Measurements from ENCODE around the gene WASF2.
"Not testable (repeated sequence)": the region's sequence is repeated elsewhere in the genome, so short reads cannot be mapped to it uniquely, and the experiment has no call there.

WASF2 gene

GRCh38 chr1:27521861-27522431 is 32.0 kb upstream of the WASF2 start:
- DNase-seq (ENCODE audit: low spot score) = no peak

- no peak for DNase-seq (ENCODE audit: low spot score)
Measured at GRCh38 chr1:27521336-27521831, 31.4 kb upstream of the WASF2 start.

- DNase-seq (ENCODE audit: low spot score) = no peak
Measured at GRCh38 chr1:27520651-27521050, 30.7 kb upstream of the WASF2 start.

- DNase-seq (ENCODE audit: low spot score) = no peak
Measured at GRCh38 chr1:27519331-27520258, 29.6 kb upstream of the WASF2 start.

- DNase-seq (ENCODE audit: low spot score) = no peak
Measured at GRCh38 chr1:27518808-27519207, 28.8 kb upstream of the WASF2 start.

GRCh38 chr1:27517907-27518718 is 28.1 kb upstream of the WASF2 start:
- DNase-seq (ENCODE audit: low spot score) = no peak

GRCh38 chr1:27517301-27517700 is 27.3 kb upstream of the WASF2 start:
- no peak for DNase-seq (ENCODE audit: low spot score)

GRCh38 chr1:27515626-27516025 is 25.7 kb upstream of the WASF2 start:
- DNase-seq (ENCODE audit: low spot score) = no peak

- DNase-seq (ENCODE audit: low spot score) = no peak
Measured at GRCh38 chr1:27513958-27514357, 24.0 kb upstream of the WASF2 start.

- DNase-seq (ENCODE audit: low spot score) = no peak
Measured at GRCh38 chr1:27513528-27513927, 23.6 kb upstream of the WASF2 start.

- no peak for DNase-seq (ENCODE audit: low spot score)
Measured at GRCh38 chr1:27509127-27510080, 19.4 kb upstream of the WASF2 start.

GRCh38 chr1:27507960-27508665 is 18.1 kb upstream of the WASF2 start:
- DNase-seq (ENCODE audit: low spot score) = peak; percentile 44

- DNase-seq (ENCODE audit: low spot score) = no peak
Measured at GRCh38 chr1:27506703-27507102, 16.7 kb upstream of the WASF2 start.

GRCh38 chr1:27505420-27505680 is 15.4 kb upstream of the WASF2 start:
- DNase-seq (ENCODE audit: low spot score) = no peak

GRCh38 chr1:27504588-27505419 is 14.8 kb upstream of the WASF2 start:
- DNase-seq (ENCODE audit: low spot score) = no peak

GRCh38 chr1:27503844-27504587 is 14.0 kb upstream of the WASF2 start:
- no peak for DNase-seq (ENCODE audit: low spot score)

- DNase-seq (ENCODE audit: low spot score) = no peak
Measured at GRCh38 chr1:27503033-27503432, 13.1 kb upstream of the WASF2 start.

GRCh38 chr1:27501159-27501558 is 11.2 kb upstream of the WASF2 start:
- not testable (repeated sequence) for DNase-seq (ENCODE audit: low spot score)

GRCh38 chr1:27499142-27499541 is 9.2 kb upstream of the WASF2 start:
- DNase-seq (ENCODE audit: low spot score) = no peak
